ENCODE measurements around the gene PI4KB.
"Not testable (repeated sequence)": the region's sequence is repeated elsewhere in the genome, so short reads cannot be mapped to it uniquely, and the experiment has no call there.

PI4KB gene

DNA sequence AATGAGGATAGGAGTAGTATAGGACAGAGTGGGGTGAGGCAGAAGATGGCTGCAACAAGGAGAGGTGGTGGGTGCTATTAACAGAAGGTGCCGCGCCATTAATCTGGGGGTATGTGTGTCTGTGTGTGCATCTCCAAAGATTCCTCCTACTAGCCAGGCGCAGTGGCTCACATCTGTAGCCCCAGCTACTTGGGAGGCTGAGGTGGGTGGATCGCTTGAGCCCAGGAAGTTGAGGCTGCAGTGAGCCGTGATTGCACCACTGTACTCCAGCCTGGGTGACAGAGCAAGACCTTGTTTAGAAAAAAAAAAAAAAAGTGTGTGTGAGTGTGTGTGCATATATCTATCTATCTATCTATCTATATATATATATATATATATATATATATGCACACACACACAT, 51.9 kb downstream of the PI4KB start:
- DNase-seq, result not testable (repeated sequence)

DNA sequence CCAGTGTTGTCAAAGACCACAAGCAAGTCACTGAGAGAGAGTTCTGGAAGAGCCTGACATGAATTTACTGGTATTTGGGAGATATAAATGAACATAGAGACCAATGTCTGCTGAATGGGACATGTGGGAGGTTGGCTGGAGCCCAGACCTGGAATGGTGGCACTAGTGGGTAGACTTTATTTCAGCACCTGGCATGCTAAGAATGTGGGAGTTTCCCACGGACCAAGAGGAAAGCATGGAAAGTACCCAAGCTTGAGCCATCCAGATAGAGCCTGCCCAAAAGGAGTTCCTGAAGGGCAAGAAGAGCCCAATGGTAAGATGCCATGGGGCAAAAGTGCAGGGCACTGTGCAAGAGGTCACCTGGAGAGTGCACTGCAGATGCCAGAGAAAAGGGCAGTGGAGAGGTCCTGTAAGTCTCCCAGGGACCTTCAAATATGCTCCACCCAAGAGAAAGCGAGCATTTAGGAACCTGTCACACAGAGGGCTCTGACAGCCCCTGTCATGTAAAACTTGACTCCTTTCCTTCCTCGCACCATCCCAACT, 53.2 kb downstream of the PI4KB start:
- DNase-seq, result no peak

DNA sequence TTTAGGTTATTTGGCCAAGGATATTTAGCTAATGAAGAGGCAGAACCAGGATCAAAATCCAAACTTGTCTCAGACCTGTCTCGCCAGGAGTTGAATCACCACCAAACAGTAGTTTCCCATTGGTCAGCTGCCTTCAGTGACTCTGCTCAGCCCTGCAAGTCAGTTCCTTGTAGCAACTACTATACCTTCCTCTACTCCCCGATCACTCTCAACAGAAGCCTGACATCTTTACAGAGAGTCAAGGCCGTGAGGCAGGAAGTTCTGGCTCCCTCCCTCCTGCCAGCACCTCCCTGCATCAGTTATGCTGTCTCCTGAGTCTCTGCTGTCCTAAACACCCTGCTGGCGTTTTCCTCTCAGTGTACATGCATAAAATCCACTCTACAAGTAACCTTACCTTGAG, 59.5 kb downstream of the PI4KB start:
- no peak for DNase-seq

DNA sequence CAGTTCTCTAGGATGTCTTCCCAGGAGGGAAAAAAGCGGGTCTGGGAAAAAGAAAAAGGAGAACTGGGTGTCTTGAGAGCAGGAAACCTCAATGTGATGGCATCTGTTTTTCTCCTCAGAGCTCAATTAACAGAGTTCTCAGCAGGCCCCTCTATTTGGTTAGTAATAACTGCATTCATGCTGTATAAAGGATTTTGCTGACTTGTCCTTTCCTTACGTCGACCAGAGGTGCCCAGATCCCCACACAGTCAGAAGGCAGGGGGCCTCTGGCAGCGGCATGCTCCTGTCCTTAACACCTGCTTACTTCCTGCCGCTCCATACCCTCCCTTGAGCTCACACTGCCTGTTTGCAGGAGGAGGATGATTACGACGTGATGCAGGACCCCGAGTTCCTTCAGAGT, 60.4 kb downstream of the PI4KB start:
- no peak for DNase-seq

DNA sequence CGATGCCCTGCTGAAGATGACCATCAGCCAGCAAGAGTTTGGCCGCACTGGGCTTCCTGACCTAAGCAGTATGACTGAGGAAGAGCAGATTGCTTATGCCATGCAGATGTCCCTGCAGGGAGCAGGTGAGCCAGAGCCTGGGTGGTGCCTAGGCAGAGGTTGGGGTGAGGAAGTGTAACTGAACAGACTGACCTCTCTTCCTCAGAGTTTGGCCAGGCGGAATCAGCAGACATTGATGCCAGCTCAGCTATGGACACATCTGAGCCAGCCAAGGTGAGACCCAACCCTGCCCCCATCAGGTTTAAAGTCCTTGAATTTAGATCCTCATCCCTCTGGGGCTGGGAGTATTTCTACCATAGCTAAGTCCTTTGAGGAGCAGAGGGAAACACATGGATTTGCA, 60.9 kb downstream of the PI4KB start:
- no peak for DNase-seq

DNA sequence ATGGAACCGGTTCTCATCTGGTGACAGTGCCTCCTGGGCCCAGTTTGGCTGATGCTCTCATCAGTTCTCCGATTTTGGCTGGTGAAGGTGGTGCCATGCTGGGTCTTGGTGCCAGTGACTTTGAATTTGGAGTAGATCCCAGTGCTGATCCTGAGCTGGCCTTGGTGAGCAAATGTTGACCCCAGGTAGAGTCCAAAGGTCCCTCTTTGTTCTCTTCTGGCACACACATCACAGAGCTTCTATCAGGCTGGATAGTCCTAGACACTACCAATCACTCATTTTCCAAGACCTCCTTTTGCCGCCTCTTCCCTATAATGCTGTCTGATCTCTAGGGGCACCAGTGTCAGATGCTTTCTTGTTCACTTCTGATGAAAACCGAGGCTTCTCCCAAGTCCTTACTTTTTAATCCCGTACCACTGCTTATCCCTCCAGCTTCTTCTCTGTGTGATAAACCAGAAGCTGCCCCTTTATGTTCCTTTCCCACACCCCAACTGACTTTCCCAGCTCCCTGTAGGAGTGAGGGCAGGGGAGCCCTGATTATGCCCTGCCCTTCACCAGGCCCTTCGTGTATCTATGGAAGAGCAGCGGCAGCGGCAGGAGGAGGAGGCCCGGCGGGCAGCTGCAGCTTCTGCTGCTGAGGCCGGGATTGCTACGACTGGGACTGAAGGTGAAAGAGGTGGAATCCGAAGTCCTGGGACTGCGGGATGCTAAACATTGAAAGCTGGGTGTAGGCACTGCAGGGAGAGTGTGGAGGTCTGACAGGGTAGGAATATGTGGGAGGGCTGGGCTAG, 61.6 kb downstream of the PI4KB start:
- no peak for DNase-seq

DNA sequence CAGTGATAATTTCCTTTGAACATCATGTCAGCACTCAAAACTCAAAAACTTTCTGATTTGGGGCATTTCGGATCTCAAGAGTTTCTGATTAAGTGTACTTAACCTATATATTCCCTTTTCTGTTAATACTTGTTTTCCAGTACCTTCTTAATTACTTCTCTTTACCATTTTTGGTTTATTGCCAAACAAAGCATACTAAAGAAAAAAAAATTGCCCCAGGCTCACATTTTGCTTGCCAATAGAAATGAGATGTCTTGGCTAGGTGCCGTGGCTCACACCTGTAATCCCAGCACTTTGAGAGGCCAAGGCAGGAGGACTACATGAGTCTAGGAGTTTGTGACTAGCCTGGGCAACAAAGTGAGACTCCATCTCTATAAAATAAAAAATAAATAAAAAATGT, 67.9 kb downstream of the PI4KB start:
- DNase-seq, result no peak

DNA sequence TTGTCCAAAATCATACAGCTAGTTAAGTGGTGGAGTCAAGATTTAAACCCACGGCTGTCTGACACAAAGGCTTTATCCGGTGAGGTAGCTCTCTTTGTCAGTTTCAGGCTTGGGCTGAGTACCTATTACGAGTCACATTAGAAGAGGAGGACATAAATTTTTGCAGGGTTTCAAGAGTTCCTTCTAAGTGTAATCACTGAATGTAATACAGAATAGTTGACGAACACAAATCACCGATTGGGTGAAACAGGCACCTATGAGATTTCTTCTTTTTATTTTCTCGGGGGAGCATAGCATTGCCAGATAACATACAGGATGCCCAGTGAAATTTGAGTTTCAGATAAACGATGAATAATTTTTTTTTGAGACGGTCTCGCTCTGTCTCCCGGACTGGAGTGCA, 71.8 kb downstream of the PI4KB start:
- DNase-seq, result no peak

DNA sequence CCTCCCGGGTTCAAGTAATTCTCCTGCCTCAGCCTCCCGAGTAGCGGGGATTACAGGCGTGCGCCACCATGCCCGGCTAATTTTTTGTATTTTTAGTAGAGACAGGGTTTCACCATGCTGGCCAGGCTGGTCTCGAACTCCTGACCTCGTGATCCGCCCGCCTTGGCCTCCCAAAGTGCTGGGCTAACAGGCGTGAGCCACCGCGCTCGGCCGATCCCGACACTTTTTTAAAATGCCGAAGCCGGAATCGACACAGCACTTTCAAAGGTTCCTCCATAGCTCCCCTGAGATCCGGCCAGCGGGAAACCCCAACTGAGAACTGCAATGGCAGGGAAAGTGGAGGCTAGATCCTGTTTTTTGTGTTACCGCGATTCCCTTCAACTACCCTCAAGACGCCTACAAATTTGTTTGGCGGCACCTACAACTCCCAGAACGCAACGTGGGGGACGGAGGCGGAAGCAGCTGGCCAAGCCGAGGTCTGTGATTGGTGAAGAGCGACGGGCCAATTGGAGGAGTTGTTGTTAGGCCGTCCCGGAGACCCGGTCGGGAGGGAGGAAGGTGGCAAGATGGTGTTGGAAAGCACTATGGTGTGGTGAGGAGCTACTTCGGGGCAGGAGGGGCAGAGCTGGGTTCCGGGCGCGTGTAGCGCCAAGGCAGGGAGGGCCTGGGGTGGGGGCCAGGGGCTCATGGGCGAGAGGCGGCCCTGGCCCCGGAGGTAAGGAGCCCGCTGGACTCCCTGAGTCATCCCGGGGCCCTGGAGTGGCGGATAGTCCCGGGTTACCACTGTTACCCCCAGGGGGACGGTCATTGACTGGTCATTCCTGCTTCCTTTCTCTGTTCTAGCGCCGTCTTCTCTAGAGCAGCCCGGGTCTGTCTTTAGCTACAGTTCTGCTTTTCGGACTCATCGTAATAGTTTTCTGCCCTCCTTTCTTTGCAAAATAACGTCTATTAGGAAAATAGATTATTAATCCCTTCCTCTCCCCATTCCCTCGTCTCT, 72.7 kb downstream of the PI4KB start, which contains the start of gene PSMD4:
TSS of gene PSMD4 (plus strand) at position 518 of the 997 bp plus-strand sequence. CDS start at position 567, 49 bp downstream.
- DNase-seq, result peak; percentile 95

DNA sequence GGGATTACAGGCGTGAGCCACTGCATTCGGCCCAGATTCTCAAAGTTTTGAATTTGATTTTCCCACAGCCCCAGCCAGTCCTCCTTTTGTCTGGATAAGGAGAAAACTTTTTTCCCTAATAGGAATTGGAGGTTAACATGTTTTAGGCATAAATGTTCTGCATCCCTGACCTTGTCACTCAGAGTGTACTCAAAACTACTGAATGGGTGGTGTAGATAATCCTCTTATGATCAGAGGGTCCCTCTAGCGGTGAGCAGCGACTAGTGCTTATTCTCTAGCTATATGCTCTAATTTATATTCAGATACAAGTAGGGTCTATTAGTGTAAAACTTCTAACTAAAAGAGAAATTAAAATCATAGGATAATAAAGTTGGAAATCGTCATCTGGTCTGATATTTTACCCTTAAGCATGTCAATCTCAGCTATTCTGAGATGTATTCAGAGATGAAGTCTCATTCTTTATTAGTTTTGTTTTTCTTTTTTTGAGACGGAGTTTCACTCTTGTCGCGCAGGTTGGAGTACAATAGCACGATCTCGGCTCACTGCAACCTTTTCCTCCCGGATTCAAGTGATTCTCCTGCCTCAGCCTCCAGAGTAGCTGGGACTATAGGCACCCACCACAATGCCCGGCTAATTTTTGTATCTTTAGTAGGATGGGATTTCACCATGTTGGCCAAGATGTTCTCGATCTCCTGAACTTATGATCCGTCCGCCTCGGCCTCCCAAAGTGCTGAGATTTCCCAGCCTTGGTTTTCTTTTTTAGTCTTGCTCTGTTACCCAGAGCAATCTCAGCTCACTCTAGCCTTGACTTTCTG, 75.4 kb downstream of the PI4KB start:
- DNase-seq, result peak; percentile 84

DNA sequence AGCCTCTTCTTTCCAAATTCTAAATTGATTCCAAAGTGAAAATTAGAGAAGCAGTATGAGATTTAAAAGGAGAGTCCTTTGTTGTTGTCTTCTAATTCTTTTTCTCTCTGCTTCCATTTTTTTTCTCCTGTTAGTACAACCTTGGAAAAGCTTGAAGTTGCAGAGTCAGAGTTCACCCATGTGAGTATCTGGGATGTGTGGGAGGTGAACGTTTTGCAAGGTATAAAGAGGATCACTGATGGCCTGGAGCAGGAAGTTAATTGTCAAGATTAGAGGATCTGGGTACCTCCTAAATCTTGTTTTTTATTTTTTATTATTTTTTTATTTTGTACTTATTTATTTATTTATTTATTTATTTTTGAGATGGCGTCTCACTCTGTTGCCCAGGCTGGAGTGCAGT, 80.4 kb downstream of the PI4KB start:
- no peak for DNase-seq

DNA sequence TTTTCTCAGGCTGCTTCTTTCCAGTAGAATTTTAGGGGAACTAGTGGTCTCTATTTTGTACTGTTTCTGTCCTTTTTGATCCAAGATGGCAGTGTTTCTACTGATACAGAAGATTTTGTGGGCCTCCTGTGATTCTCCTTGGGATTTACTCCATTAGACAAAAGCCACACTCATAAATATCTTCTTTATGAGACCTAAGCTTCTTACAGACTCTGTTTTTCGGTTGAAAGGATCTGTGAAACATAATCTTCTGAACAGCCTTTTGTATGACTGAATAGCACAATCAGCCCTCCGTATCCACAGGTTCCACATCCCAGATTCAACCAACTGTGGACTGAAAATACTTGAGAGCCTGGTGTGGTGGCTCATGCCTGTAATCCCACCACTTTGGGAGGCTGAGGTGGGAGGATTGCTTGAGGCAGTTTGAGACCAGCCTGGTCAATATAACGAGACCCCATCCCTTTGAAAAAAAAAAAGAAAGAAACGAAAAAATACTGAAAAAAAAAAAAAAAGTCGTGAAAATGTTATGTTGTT, 83.5 kb downstream of the PI4KB start:
- no peak for DNase-seq

DNA sequence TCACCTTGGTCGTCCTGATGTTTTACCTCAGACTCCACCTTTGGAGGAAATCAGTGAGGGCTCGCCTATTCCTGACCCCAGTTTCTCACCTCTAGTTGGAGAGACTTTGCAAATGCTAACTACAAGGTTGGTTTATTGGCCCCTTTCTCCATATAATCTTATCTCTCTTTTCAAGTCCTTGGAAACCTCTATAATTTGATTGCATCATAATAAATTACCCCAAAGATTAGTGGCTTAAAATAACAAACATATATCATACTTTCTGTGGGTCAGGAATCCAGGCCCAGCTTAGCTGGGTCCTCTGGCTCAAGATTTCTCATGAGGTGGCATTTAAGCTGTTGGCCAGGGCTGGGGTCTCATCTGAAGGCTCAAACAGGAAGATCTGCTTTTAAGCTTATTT, 84.8 kb downstream of the PI4KB start:
- no peak for DNase-seq

Data from NCI-H1105 treated with DMSO at 0.1 percent for 48 hours (cell line).